Subcutaneous abdominal adipose tissue (tissue), 5 donors: ENCODE results near the gene SLC66A2.
"Not testable (repeated sequence)": the region's sequence is repeated elsewhere in the genome, so short reads cannot be mapped to it uniquely, and the experiment has no call there.

Experiments
- H3K27ac ChIP-seq: one replicate; pipeline ENCODE4 v1.7.0; 2013; ENCODE audit warnings: low read depth, mild to moderate bottlenecking, inconsistent platforms, low read length, moderate library complexity
- H3K27me3 ChIP-seq, 5 donors: one replicate each; pipeline ENCODE4 v1.7.0; 2013; ENCODE audit warnings: low read length in 5 of 5, inconsistent platforms in 1 of 5; ENCODE audit not compliant: control insufficient read depth in 5 of 5, insufficient read depth in 4 of 5
- H3K36me3 ChIP-seq, 5 donors: one replicate each; pipeline ENCODE4 v1.7.0; 2013; ENCODE audit warnings: low read length in 5 of 5; ENCODE audit not compliant: control insufficient read depth in 5 of 5, insufficient read depth in 5 of 5
- H3K4me1 ChIP-seq, 5 donors: one replicate each; pipeline ENCODE4 v1.7.0; 2013; ENCODE audit warnings: low read length in 5 of 5, mild to moderate bottlenecking in 3 of 5, moderate library complexity in 1 of 5; ENCODE audit not compliant: control insufficient read depth in 5 of 5, insufficient read depth in 5 of 5
- H3K4me3 ChIP-seq, 5 donors: one replicate each; pipeline ENCODE4 v1.7.0; 2013; ENCODE audit warnings: low read length in 5 of 5, low read depth in 1 of 5
- H3K9ac ChIP-seq, 5 donors: one replicate each; pipeline ENCODE4 v1.7.0; 2013; ENCODE audit warnings: low read length in 5 of 5, mild to moderate bottlenecking in 4 of 5, moderate library complexity in 3 of 5
- H3K9me3 ChIP-seq, 5 donors: one replicate each; pipeline ENCODE4 v1.7.0; 2013; ENCODE audit warnings: low read length in 5 of 5; ENCODE audit not compliant: control insufficient read depth in 5 of 5
- donor health status: healthy.
- donor health status: healthy.
- donor health status: healthy.
- donor health status: healthy.
- donor health status: healthy.

Gene SLC66A2

GRCh38 chr18:79962311-79962710 is 10.9 kb upstream of the SLC66A2 start:
- Histone ChIP-seq H3K36me3 (no peaks in the 10 kb centered on the region), H3K9ac (no peak overlapping the region), H3K27me3 (peaks cover 0 to 11% (median 2%) of the 10 kb centered on the region in 5 donors), H3K4me3 (no peak overlapping the region), H3K9me3 (no peaks in the 10 kb centered on the region), H3K27ac (no peak overlapping the region), H3K4me1 (peaks cover 3 to 22% (median 19%) of the 10 kb centered on the region in 5 donors)

- no peak overlapping the region for H3K4me3 ChIP-seq
- peaks cover 0 to 11% (median 2%) of the 10 kb centered on the region in 5 donors for H3K27me3 ChIP-seq
- no peak overlapping the region for H3K27ac ChIP-seq
- no peak overlapping the region for H3K9ac ChIP-seq
- H3K9me3 ChIP-seq, result no peaks in the 10 kb centered on the region
- no peaks in the 10 kb centered on the region for H3K36me3 ChIP-seq
- H3K4me1 ChIP-seq, result peaks cover 3 to 22% (median 17%) of the 10 kb centered on the region in 5 donors
Measured at GRCh38 chr18:79961527-79962291, 10.3 kb upstream of the SLC66A2 start.

GRCh38 chr18:79960921-79961526 is 9.6 kb upstream of the SLC66A2 start:
- Histone ChIP-seq H3K4me1 (peaks cover 3 to 22% (median 17%) of the 10 kb centered on the region in 5 donors), H3K27me3 (peaks cover 0 to 11% (median 2%) of the 10 kb centered on the region in 5 donors), H3K27ac (no peak overlapping the region), H3K4me3 (no peak overlapping the region), H3K9ac (no peak overlapping the region), H3K36me3 (no peaks in the 10 kb centered on the region), H3K9me3 (no peaks in the 10 kb centered on the region)

- H3K9me3 ChIP-seq, H3K36me3 ChIP-seq, H3K27ac ChIP-seq, H3K9ac ChIP-seq, H3K4me3 ChIP-seq: not testable (repeated sequence)
- H3K4me1 ChIP-seq, result peaks cover 0 to 17% (median 12%) of the 10 kb centered on the region in 5 donors
- peaks cover 0 to 11% (median 2%) of the 10 kb centered on the region in 5 donors for H3K27me3 ChIP-seq
Measured at GRCh38 chr18:79960161-79960801, 8.8 kb upstream of the SLC66A2 start.

GRCh38 chr18:79958981-79959380 is 7.5 kb upstream of the SLC66A2 start:
- no peak overlapping the region for H3K4me3 ChIP-seq
- no peaks in the 10 kb centered on the region for H3K36me3 ChIP-seq
- peaks cover 0 to 11% (median 2%) of the 10 kb centered on the region in 5 donors for H3K27me3 ChIP-seq
- no peak overlapping the region for H3K27ac ChIP-seq
- peaks cover 0 to 5% (median 2%) of the 10 kb centered on the region in 5 donors for H3K4me1 ChIP-seq
- H3K9ac ChIP-seq, result no peak overlapping the region
- no peaks in the 10 kb centered on the region for H3K9me3 ChIP-seq

- Histone ChIP-seq H3K9ac (no peak overlapping the region), H3K36me3 (no peaks in the 10 kb centered on the region), H3K4me1 (peaks cover 0 to 7% (median 6%) of the 10 kb centered on the region in 5 donors), H3K4me3 (no peak overlapping the region), H3K27me3 (peaks cover 0 to 7% (median 2%) of the 10 kb centered on the region in 5 donors), H3K9me3 (no peaks in the 10 kb centered on the region), H3K27ac (no peak overlapping the region)
Measured at GRCh38 chr18:79956276-79956675, 4.8 kb upstream of the SLC66A2 start.

GRCh38 chr18:79955302-79956075 is 4.0 kb upstream of the SLC66A2 start:
- no peak overlapping the region for H3K4me3 ChIP-seq
- no peaks in the 10 kb centered on the region for H3K9me3 ChIP-seq
- H3K36me3 ChIP-seq, result no peaks in the 10 kb centered on the region
- H3K27ac ChIP-seq, result no peak overlapping the region
- H3K9ac ChIP-seq, result no peak overlapping the region
- peaks cover 0 to 4% (median 0%) of the 10 kb centered on the region in 5 donors for H3K27me3 ChIP-seq
- peaks cover 0 to 10% (median 8%) of the 10 kb centered on the region in 5 donors for H3K4me1 ChIP-seq

GRCh38 chr18:79954791-79955190 is 3.3 kb upstream of the SLC66A2 start:
- Histone ChIP-seq H3K27ac (no peak overlapping the region), H3K4me1 (peaks cover 4 to 17% (median 15%) of the 10 kb centered on the region in 5 donors), H3K36me3 (no peaks in the 10 kb centered on the region), H3K27me3 (peaks cover 0 to 4% (median 0%) of the 10 kb centered on the region in 5 donors), H3K9me3 (no peaks in the 10 kb centered on the region), H3K4me3 (no peak overlapping the region), H3K9ac (no peak overlapping the region)

GRCh38 chr18:79953971-79954651 is 2.7 kb upstream of the SLC66A2 start:
- H3K27ac ChIP-seq, result no peak overlapping the region
- H3K36me3 ChIP-seq, result peaks cover 0 to under 1% (median 0%) of the 10 kb centered on the region in 5 donors
- no peak overlapping the region for H3K4me3 ChIP-seq
- H3K27me3 ChIP-seq, result no peaks in the 10 kb centered on the region
- peaks cover 5 to 23% (median 22%) of the 10 kb centered on the region in 5 donors for H3K4me1 ChIP-seq
- no peak overlapping the region for H3K9ac ChIP-seq
- H3K9me3 ChIP-seq, result no peaks in the 10 kb centered on the region
